Liver (tissue), 9 donors: Measurements from ENCODE around the gene KDM4C. TPM values are rescaled to one million over a fixed set of nuclear protein-coding genes. Genes with fewer than 3 reads are reported as not detected.

ENCODE experiments used
- DNase-seq: peaks from one replicate; pipeline ENCODE4 v3.0.0-alpha.2; 2017; ENCODE audit warnings: low spot score
- H3K27ac ChIP-seq, 2 donors: one replicate each; pipeline ENCODE4 v1.7.0; 2013; ENCODE audit warnings: inconsistent platforms in 2 of 2, low read length in 2 of 2, control low read depth in 1 of 2, low read depth in 1 of 2, mild to moderate bottlenecking in 1 of 2
- H3K27me3 ChIP-seq, 4 donors: one replicate each; pipeline versions ENCODE4 v1.6.1 to v1.7.0; 2013; ENCODE audit warnings: low read length in 3 of 4, inconsistent platforms in 1 of 4, mild to moderate bottlenecking in 1 of 4, moderate library complexity in 1 of 4; ENCODE audit not compliant: control insufficient read depth in 4 of 4, insufficient read depth in 4 of 4
- H3K36me3 ChIP-seq, 4 donors: one replicate each; pipeline versions ENCODE4 v1.6.1 to v1.7.0; 2013; ENCODE audit warnings: low read length in 3 of 4, mild to moderate bottlenecking in 3 of 4, low read depth in 1 of 4, moderate library complexity in 1 of 4; ENCODE audit not compliant: control insufficient read depth in 4 of 4, insufficient read depth in 3 of 4
- H3K4me1 ChIP-seq, 4 donors: one replicate each; pipeline versions ENCODE4 v1.6.1 to v1.7.0; 2013; ENCODE audit warnings: low read length in 3 of 4, mild to moderate bottlenecking in 3 of 4, moderate library complexity in 1 of 4; ENCODE audit not compliant: control insufficient read depth in 4 of 4, insufficient read depth in 4 of 4
- H3K4me3 ChIP-seq, 3 donors: one replicate each; pipeline versions ENCODE4 v1.6.1 to v1.7.0; 2013; ENCODE audit warnings: low read length in 3 of 3, control low read depth in 1 of 3, low read depth in 1 of 3, mild to moderate bottlenecking in 1 of 3
- H3K9ac ChIP-seq, 2 donors: one replicate each; pipeline ENCODE4 v1.7.0; 2013; ENCODE audit warnings: low read length in 2 of 2, mild to moderate bottlenecking in 2 of 2, moderate library complexity in 2 of 2, control low read depth in 1 of 2, low read depth in 1 of 2
- H3K9me3 ChIP-seq, 4 donors: one replicate each; pipeline versions ENCODE4 v1.6.1 to v1.7.0; 2013; ENCODE audit warnings: low read length in 3 of 4; ENCODE audit not compliant: control insufficient read depth in 4 of 4
- ATF3 ChIP-seq: IDR thresholded peaks from 2 replicates; pipeline ENCODE4 v1.6.1; 2016; ENCODE audit warnings: antibody characterized with exemption
- CTCF ChIP-seq: fragments of 150-350 bp; IDR thresholded peaks from 2 replicates; pipeline ENCODE4 v1.5.1; 2017; ENCODE audit warnings: improper control_type of control experiment, low read depth, low read length; ENCODE audit not compliant: missing input control
- EGR1 ChIP-seq, 2 donors: IDR thresholded peaks; 2 replicates each; pipeline ENCODE4 v1.6.1; 2016 to 2018; ENCODE audit warnings: antibody characterized with exemption in 2 of 2, low read depth in 2 of 2
- FOXA1 ChIP-seq: IDR thresholded peaks from 2 replicates; pipeline ENCODE4 v1.6.1; 2016; ENCODE audit warnings: antibody characterized with exemption
- FOXA2 ChIP-seq: IDR thresholded peaks from 2 replicates; pipeline ENCODE4 v1.6.1; 2016; ENCODE audit warnings: antibody characterized with exemption
- GABPA ChIP-seq, 2 donors: IDR thresholded peaks in 1 of 2; conservative IDR thresholded peaks in 1 of 2; 2 replicates each; pipeline ENCODE4 v1.6.1; 2016; ENCODE audit warnings: antibody characterized with exemption in 2 of 2, mild to moderate bottlenecking in 1 of 2, moderate library complexity in 1 of 2
- HNF4A ChIP-seq, 2 donors: conservative IDR thresholded peaks; 2 replicates each; pipeline ENCODE4 v1.6.1; 2016; ENCODE audit warnings: antibody characterized with exemption in 2 of 2, mild to moderate bottlenecking in 2 of 2
- HNF4G ChIP-seq: IDR thresholded peaks from 2 replicates; pipeline ENCODE4 v1.6.1; 2016; ENCODE audit warnings: antibody characterized with exemption
- JUND ChIP-seq, 2 donors: IDR thresholded peaks; 2 replicates each; pipeline ENCODE4 v1.6.1; 2016; ENCODE audit warnings: antibody characterized with exemption in 2 of 2
- MAX ChIP-seq: IDR thresholded peaks from 2 replicates; pipeline ENCODE4 v1.6.1; 2016; ENCODE audit warnings: antibody characterized with exemption
- NR2F2 ChIP-seq: IDR thresholded peaks from 2 replicates; pipeline ENCODE4 v1.6.1; 2016; ENCODE audit warnings: antibody characterized with exemption
- RAD21 ChIP-seq, 2 donors: IDR thresholded peaks; 2 replicates each; pipeline ENCODE4 v1.6.1; 2016; ENCODE audit warnings: antibody characterized with exemption in 2 of 2, mild to moderate bottlenecking in 2 of 2
- REST ChIP-seq: IDR thresholded peaks from 2 replicates; pipeline ENCODE4 v1.6.1; 2016; ENCODE audit warnings: antibody characterized with exemption, mild to moderate bottlenecking
- RXRA ChIP-seq, 2 donors: IDR thresholded peaks; 2 replicates each; pipeline ENCODE4 v1.6.1; 2017 to 2018; ENCODE audit warnings: antibody characterized with exemption in 2 of 2, mild to moderate bottlenecking in 1 of 2
- SP1 ChIP-seq: IDR thresholded peaks from 2 replicates; pipeline ENCODE4 v1.6.1; 2018; ENCODE audit warnings: antibody characterized with exemption, mild to moderate bottlenecking
- YY1 ChIP-seq: IDR thresholded peaks from 2 replicates; pipeline ENCODE4 v1.6.1; 2016; ENCODE audit warnings: antibody characterized with exemption, mild to moderate bottlenecking
- ZBTB33 ChIP-seq: IDR thresholded peaks from 2 replicates; pipeline ENCODE4 v1.6.1; 2016; ENCODE audit warnings: antibody characterized with exemption
- WGBS: extraction: QIAGEN DNeasy Blood & Tissue Kit; methylation state at CpG from one replicate; pipeline ENCODE4 v1.1.7; 2013; 5-methylcytosine and 5-hydroxymethylcytosine counted together
- polyA plus RNA-seq, 2 donors: library from polyadenylated mRNA; stranded (reverse) in 1 of 2; unstranded in 1 of 2; fragments of 200-250 nt in 1 of 2; fragments of >200 nt in 1 of 2; fragmentation: Nextera tagmentation in 1 of 2; extraction: Ambion mirVana in 1 of 2; gene quantifications; one replicate each; pipeline versions ENCODE4 v1.2.1 to v1.2.3, GENCODE V29; 2013 to 2015
- total RNA-seq, 2 donors: library from RNA; depleted of rRNA; stranded (reverse); fragments of >200 nt; gene quantifications; one replicate each; pipeline ENCODE4 v1.2.3, GENCODE V29; 2014
- donor health status: healthy.
- donor health status: healthy.
- donor health status: healthy.
- donor health status: healthy.
- donor health status: healthy.

Gene KDM4C
- total and polyA plus RNA-seq, 4 donors = 4.3 to 40.2 (median 24.0) TPM

GRCh38 chr9:7137571-7137970 lies 379.8 kb downstream of the KDM4C start:
- no peak for DNase-seq
- WGBS = 92% methylated on average over 5 of the region's 5 CpGs
- Histone ChIP-seq H3K4me1 (no peaks in the 10 kb centered on the region), H3K27ac (no peak overlapping the region), H3K9me3 (no peaks in the 10 kb centered on the region), H3K27me3 (no peaks in the 10 kb centered on the region), H3K9ac (no peak overlapping the region), H3K36me3 (peaks cover 0 to 14% (median 1%) of the 10 kb centered on the region in 4 donors), H3K4me3 (no peak overlapping the region)
- no peak for TF ChIP-seq EGR1 (IDR thresholded peaks at IDR 0.05; ENCODE audit: low read depth in 2 of 2)
- no peak for TF ChIP-seq HNF4G
- TF ChIP-seq RAD21 (IDR thresholded peaks at IDR 0.05) = no peak
- no peak for TF ChIP-seq JUND (IDR thresholded peaks at IDR 0.05)
- no peak for TF ChIP-seq RXRA (IDR thresholded peaks at IDR 0.05)
- no peak for TF ChIP-seq ZBTB33
- no peak for TF ChIP-seq GABPA (IDR thresholded peaks at IDR 0.05 in 1 of 2, conservative IDR thresholded peaks at IDR 0.05 in 1 of 2)
- TF ChIP-seq NR2F2 = no peak
- no peak for TF ChIP-seq SP1
- no peak for TF ChIP-seq FOXA2
- TF ChIP-seq HNF4A (conservative IDR thresholded peaks at IDR 0.05) = no peak
- no peak for TF ChIP-seq CTCF
- TF ChIP-seq REST = no peak
- TF ChIP-seq MAX = no peak
- TF ChIP-seq YY1 = no peak
- TF ChIP-seq FOXA1 = no peak
- TF ChIP-seq ATF3 = no peak

GRCh38 chr9:7139886-7140285 lies 382.1 kb downstream of the KDM4C start:
- no peaks in the 10 kb centered on the region for H3K9me3 ChIP-seq
- WGBS = 97% methylated on average over 4 of the region's 4 CpGs
- H3K9ac ChIP-seq = no peak overlapping the region
- no peak for DNase-seq
- no peak for TF ChIP-seq SP1
- no peak for TF ChIP-seq GABPA (IDR thresholded peaks at IDR 0.05 in 1 of 2, conservative IDR thresholded peaks at IDR 0.05 in 1 of 2)
- TF ChIP-seq MAX = no peak
- no peaks in the 10 kb centered on the region for H3K27me3 ChIP-seq
- no peak overlapping the region for H3K27ac ChIP-seq
- peaks cover 0 to 8% (median under 1%) of the 10 kb centered on the region in 4 donors for H3K36me3 ChIP-seq
- H3K4me3 ChIP-seq = no peak overlapping the region
- H3K4me1 ChIP-seq = no peaks in the 10 kb centered on the region
